NK-92 treated with Interleukin-12 subunit alpha and Interleukin-12 subunit beta, amount 100 ng/mL, for 24 hours (cell line): Measurements from ENCODE around the gene RPL26.

Experiments
- DNase-seq: peaks from one replicate; lab custom pipeline; 2025; lab: John Stamatoyannopoulos, UW

The RPL26 gene

GRCh38 chr17:8383143-8383822 lies at the start of gene RPL26:
TSS of gene RPL26 (minus strand) at chr17:8383193. CDS start at chr17:8382310, 883 bp downstream.
- DNase-seq, result peak; percentile 74

GRCh38 chr17:8430966-8431365 lies 48.0 kb upstream of the RPL26 start:
- DNase-seq, result no peak

DNA sequence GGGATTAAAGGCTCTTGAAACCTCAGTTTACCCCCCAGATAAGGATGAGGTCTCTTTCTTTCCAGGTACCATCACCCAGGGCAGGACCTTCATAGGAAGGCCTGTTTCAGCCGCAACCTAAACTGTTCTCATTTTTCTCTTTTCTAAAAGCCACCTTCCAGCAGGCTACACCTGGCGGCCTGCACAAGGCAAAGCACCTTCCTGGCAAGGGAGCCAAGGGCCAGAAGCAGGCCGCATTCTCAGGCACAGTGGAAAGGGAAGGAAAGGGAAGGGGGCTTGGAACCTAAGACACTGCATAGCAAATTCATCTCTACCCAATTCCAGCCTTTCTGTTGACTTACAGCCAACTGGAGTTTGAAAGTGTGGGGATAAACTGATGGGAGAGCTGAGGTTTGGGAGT lies 43.8 kb upstream of the RPL26 start:
- DNase-seq, result no peak

GRCh38 chr17:8426094-8426720 lies 43.2 kb upstream of the RPL26 start:
- DNase-seq, result no peak

- DNase-seq, result no peak
Measured at GRCh38 chr17:8421571-8421970, 38.6 kb upstream of the RPL26 start.

DNA sequence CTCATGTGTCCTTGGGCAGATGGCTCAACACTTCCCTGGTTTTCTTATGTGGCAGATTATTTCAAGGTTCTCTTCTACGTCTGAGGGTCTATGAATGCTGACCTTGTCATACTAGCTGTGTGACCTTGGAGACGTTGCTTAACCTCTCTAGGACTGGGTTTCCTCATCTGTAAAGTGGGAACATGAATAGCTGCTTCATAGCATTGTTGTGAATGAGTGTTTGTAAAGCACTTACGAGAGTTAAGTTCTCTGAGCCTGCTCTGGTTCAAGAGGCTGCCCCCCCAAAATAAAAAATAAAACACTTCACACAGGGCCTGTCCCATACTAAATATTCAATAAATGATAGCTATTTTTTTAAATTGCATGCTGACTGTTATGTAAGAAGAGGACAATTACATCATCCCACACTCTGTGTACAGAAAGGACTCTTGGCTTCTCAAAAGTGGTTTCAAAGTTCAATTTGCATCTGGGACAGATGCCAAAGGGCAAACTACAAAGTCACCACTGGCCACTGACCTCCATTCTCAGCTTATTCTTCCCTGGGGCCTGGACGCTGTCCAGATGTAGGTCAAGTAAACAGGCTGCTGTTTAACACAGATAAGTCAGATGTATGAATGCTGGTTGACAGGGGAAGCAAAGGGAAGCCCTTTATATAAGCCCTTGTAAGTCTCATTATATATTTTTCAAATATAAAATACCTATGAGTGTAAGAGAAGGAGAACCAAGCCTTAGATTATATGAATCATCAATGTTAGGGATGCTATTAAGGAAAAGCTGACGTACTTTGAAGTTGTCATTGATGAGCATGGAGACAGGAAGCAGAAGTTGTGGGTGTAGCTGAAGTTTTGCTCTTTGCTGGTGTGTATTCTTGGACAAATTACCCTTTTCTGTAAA lies 37.3 kb upstream of the RPL26 start:
- no peak for DNase-seq

DNA sequence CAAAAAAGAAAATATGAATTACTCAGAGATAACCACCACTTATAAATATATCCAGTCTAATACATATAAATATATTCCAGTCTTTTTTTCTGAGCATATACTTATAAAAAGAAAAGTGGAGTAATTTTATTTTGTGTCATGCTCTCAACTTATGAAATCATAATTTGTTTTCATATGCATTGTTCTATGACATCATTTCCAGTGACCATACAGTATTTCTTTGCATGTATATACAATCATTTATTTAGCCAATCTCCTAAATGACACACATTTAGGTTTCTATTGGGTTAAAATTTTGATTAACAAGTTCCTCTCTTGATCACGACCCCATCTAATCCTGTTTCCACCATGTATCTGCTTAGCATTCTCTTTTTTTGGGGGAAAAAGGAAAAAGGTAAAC lies 36.3 kb upstream of the RPL26 start:
- no peak for DNase-seq

DNA sequence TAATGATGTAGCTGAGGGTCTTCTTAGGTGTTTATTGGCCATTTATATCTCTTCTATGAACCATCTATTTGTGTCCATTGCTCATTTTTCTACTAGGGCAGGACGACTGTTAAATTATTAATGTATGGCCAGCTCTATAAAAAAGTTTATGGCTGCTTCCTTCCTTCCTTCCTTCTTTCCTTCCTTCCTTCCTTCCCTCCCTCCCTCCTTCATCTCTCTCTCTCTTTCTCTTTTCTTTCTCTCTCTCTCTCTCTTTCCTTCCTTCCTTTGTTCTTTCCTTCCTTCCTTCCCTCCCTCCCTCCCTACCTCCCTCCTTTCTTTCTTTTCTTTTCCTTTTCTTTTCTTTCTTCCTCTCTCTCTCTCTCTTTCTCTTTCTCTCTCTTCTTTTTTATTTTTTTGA lies 35.5 kb upstream of the RPL26 start:
- DNase-seq, result no peak

DNA sequence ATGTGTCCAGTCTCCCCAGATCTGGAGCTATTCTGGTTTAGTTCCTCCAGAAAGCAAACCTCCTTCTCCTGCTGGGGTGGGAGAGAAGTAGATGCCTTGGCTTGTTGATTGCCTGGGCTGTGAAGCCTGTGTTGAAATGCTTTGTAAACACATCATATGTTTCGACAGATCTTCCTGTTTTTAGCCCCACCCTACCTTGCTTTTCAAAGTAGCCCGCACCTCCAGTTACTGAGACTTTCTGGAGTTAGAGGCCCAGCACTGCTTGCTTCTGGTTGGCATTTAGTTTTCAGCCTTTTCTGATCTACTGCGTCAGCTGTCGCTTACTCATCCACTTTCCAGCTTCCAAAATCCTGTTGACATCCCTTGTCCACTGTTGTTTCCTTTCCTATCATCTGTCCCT lies 34.8 kb upstream of the RPL26 start:
- DNase-seq, result no peak

- no peak for DNase-seq
Measured at GRCh38 chr17:8413938-8414337, 30.9 kb upstream of the RPL26 start.

GRCh38 chr17:8413328-8413727 lies 30.3 kb upstream of the RPL26 start:
- no peak for DNase-seq

DNA sequence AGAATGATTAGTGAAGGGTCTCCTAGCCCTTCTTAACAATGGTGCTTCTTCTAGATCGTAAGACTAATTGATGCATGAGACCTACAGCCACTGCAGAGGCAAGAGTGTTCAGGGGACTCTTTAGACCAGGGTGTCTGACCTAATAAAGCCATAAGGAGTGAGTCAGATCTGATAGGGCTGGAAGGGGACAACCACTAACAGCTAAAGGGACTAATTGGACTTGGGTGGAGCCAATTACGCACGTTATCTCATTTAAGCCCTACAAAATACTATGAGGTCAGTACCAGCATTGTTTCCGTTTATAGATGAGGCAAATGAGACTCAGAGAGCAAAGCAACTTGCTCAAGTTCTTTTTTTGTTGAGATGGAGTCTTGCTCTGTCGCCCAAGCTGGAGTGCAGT lies 29.1 kb upstream of the RPL26 start:
- no peak for DNase-seq

- no peak for DNase-seq
Measured at GRCh38 chr17:8410883-8411238, 27.9 kb upstream of the RPL26 start.

DNA sequence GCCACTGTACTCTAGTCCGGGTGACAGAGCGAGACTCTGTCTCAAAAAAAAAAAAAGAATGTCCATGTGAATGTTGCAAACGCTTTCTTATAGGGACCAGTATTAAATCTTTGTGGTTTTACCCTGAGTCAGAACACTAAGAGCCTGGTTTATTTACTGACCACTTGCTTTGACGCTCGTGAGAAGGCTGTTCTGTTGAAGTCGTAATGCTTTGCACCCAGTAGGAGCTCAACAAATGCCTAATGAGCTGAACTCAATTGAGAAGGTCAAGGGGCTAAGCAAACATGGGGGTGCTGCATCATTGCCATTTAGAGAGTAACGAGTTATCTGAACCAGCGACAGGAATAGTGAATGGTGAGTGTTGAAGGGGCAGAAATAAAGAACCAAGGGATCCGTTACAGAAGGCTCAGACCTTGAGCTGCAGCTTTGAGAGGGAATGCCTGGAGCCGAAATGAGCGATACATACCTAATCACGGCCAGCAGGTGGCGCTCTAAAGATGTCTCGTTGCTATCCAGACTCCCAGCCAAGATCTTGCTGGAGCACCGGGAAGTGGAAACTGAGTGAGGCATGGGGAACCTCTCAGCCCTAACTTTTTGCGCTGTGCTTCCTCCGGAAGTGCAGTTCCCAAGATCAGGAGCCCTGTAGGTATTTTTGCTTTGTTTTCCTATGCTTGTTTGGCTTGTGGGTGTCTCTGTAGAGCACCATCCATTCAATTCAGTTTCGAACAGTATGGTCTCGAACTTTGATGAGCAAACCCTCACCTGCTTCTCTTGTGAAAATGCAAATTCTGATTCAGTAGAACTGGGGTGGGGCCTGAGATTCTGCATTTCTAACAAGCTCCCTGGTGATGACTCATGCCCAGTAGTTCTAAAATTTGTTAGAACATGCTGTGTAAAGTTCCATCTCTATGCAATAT lies 27.2 kb upstream of the RPL26 start:
- DNase-seq, result peak; percentile 16

- DNase-seq, result no peak
Measured at GRCh38 chr17:8408371-8408770, 25.4 kb upstream of the RPL26 start.

GRCh38 chr17:8406174-8406573 lies 23.2 kb upstream of the RPL26 start:
- no peak for DNase-seq

GRCh38 chr17:8405499-8406016 lies 22.6 kb upstream of the RPL26 start:
- no peak for DNase-seq

DNA sequence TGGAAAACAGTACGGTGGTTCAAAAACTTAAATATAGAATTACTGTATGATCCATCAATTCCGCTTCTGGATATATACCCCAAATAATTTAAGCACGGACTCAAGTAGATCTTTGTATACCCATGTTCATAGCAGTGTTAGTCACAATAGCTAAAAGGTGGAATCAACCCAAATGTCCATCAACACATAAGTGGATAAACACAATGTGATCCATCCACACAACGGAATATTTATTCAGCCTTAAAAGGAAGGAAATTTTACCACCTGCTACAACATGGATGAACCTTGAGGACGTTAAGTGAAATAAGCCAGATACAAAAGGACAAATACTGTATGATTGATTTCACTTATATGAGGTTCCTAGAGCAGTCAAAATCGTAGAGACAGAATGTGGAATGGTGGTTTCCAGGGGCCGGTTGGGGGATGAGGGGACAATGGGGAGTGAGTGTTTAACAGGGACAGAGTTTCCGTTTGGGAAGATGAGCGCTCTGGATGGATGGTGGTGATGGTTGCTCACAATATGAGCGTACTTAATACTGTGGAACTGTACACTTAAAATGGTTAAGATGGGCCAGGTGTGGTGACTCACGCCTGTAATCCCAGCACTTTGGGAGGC lies 20.0 kb upstream of the RPL26 start:
- no peak for DNase-seq

DNA sequence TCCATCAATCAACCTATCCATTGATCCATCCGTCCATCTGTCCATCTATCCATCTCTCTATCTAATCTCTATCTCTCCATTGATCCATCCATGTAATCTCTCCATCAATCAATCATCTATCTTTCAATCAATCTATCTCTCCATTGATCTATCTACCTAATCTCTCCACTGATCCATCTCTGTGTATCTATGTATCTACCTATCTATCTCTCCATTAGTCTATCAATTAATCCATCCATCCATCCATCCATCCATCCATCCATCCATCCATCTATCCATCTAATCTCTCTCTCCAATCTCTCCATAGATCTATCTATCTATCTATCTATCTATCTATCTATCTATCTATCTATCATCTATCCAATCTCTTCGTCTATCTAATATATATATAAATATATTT lies 18.1 kb upstream of the RPL26 start:
- no peak for DNase-seq

- no peak for DNase-seq
Measured at GRCh38 chr17:8398980-8399379, 16.0 kb upstream of the RPL26 start.

- DNase-seq, result no peak
Measured at GRCh38 chr17:8397636-8398035, 14.6 kb upstream of the RPL26 start, which contains the start of gene RNF222. TSS of gene RNF222 (minus strand) at chr17:8397827. CDS start at chr17:8393461, 4,366 bp downstream.
